HEK293 (cell line): ENCODE results near the gene GNB3.

Experiments
- CTCF ChIA-PET: fragments of 350-600 bp; formaldehyde crosslinking; extraction: SDS; loops from one replicate; lab custom pipeline; 2021; ENCODE audit warnings: antibody characterized with exemption; lab: Yijun Ruan, JAX
- POLR2A ChIA-PET: fragments of 300-600 bp; formaldehyde crosslinking; extraction: SDS; loops from one replicate; lab custom pipeline; 2020; ENCODE audit warnings: antibody characterized with exemption, inconsistent platforms; lab: Yijun Ruan, JAX
- H3K27ac ChIP-seq: fragments of 200-500 bp; sonication (Bioruptor generic); 2 replicates; pipeline ENCODE4 v1.5.1; 2014; ENCODE audit warnings: low read depth, low read length, control low read depth, inconsistent platforms; ENCODE audit errors: extremely low read depth
- H3K36me3 ChIP-seq, 2 experiments: fragments of 200-500 bp in 1 of 2; sonication (Bioruptor generic) in 1 of 2; 1 replicate in 1 of 2; 2 replicates in 1 of 2; pipeline ENCODE4 v1.5.1; 2014 to 2017; ENCODE audit warnings: inconsistent platforms in 2 of 2, low read length in 2 of 2; ENCODE audit not compliant: control insufficient read depth in 2 of 2, insufficient read depth in 1 of 2
- H3K4me1 ChIP-seq: fragments of 200-500 bp; sonication (Bioruptor generic); 2 replicates; pipeline ENCODE4 v1.5.1; 2014; ENCODE audit warnings: mild to moderate bottlenecking, low read length, inconsistent platforms; ENCODE audit not compliant: control insufficient read depth, insufficient read depth
- H3K4me3 ChIP-seq: 2 replicates; pipeline ENCODE4 v1.5.1; 2011; ENCODE audit warnings: low read depth, mild to moderate bottlenecking, control low read depth, low read length, moderate library complexity
- H3K9me3 ChIP-seq: fragments of 200-500 bp; sonication (Bioruptor generic); 2 replicates; pipeline ENCODE4 v1.5.1; 2014; ENCODE audit warnings: low read depth, low read length, inconsistent platforms; ENCODE audit not compliant: control insufficient read depth, insufficient read depth
- BCL11A ChIP-seq: fragments of 450-650 bp; formaldehyde crosslinking; IDR thresholded peaks from 2 replicates; pipeline ENCODE4 v1.5.1; 2016; ENCODE audit warnings: low read depth, missing biosample characterization, missing genetic modification characterization
- IKZF3 ChIP-seq: fragments of 450-650 bp; IDR thresholded peaks from 2 replicates; pipeline ENCODE4 v1.5.0; 2018; ENCODE audit warnings: missing biosample characterization, mild to moderate bottlenecking, missing genetic modification characterization, moderate library complexity
- RBAK ChIP-seq: fragments of 450-650 bp; formaldehyde crosslinking; IDR thresholded peaks from 2 replicates; pipeline ENCODE4 v1.5.1; 2016; ENCODE audit warnings: missing biosample characterization, missing genetic modification characterization
- REPIN1 ChIP-seq: fragments of 450-650 bp; formaldehyde crosslinking; IDR thresholded peaks from 2 replicates; pipeline ENCODE4 v1.5.1; 2017; ENCODE audit warnings: missing biosample characterization, missing genetic modification characterization, low read depth
- SP2 ChIP-seq: fragments of 450-650 bp; formaldehyde crosslinking; IDR thresholded peaks from 2 replicates; pipeline ENCODE4 v1.5.1; 2016; ENCODE audit warnings: missing biosample characterization, missing genetic modification characterization
- TRIM28 ChIP-seq: IDR thresholded peaks from 2 replicates; pipeline ENCODE4 v1.6.1; 2011; ENCODE audit warnings: low read length, control low read depth, borderline replicate concordance
- TSHZ1 ChIP-seq: fragments of 450-650 bp; formaldehyde crosslinking; IDR thresholded peaks from 2 replicates; pipeline ENCODE4 v1.5.1; 2016; ENCODE audit warnings: missing biosample characterization, missing genetic modification characterization, borderline replicate concordance
- ZBTB1 ChIP-seq: fragments of 450-650 bp; formaldehyde crosslinking; IDR thresholded peaks from 2 replicates; pipeline ENCODE4 v1.5.1; 2016; ENCODE audit warnings: missing biosample characterization, missing genetic modification characterization
- ZBTB10 ChIP-seq: fragments of 450-650 bp; formaldehyde crosslinking; IDR thresholded peaks from 2 replicates; pipeline ENCODE4 v1.5.1; 2016; ENCODE audit warnings: missing biosample characterization, missing genetic modification characterization
- ZBTB44 ChIP-seq: fragments of 450-650 bp; IDR thresholded peaks from 2 replicates; pipeline ENCODE4 v1.5.1; 2018; ENCODE audit warnings: missing biosample characterization, mild to moderate bottlenecking, missing genetic modification characterization
- ZBTB8A ChIP-seq: fragments of 450-650 bp; formaldehyde crosslinking; IDR thresholded peaks from 2 replicates; pipeline ENCODE4 v1.5.1; 2016; ENCODE audit warnings: missing biosample characterization, missing genetic modification characterization
- ZFHX2 ChIP-seq: fragments of 450-650 bp; formaldehyde crosslinking; conservative IDR thresholded peaks from 2 replicates; pipeline ENCODE4 v1.5.1; 2016; ENCODE audit warnings: missing biosample characterization, missing genetic modification characterization
- ZIC2 ChIP-seq: fragments of 450-650 bp; formaldehyde crosslinking; IDR thresholded peaks from 2 replicates; pipeline ENCODE4 v1.5.1; 2016; ENCODE audit warnings: missing biosample characterization, missing genetic modification characterization
- ZNF302 ChIP-seq: fragments of 450-650 bp; formaldehyde crosslinking; IDR thresholded peaks from 2 replicates; pipeline ENCODE4 v1.5.1; 2016; ENCODE audit warnings: missing biosample characterization, missing genetic modification characterization, low read depth
- ZSCAN18 ChIP-seq: fragments of 450-650 bp; formaldehyde crosslinking; IDR thresholded peaks from 2 replicates; pipeline ENCODE4 v1.5.1; 2016; ENCODE audit warnings: missing biosample characterization, missing genetic modification characterization
- ZSCAN5A ChIP-seq: fragments of 450-650 bp; formaldehyde crosslinking; IDR thresholded peaks from 2 replicates; pipeline ENCODE4 v1.5.1; 2016; ENCODE audit warnings: missing biosample characterization, missing genetic modification characterization

Gene GNB3

GRCh38 chr12:6884539-6884938 lies 43.8 kb downstream of the GNB3 start:
- H3K36me3 ChIP-seq, result peaks cover 0 to 13% of the 10 kb centered on the region in 2 experiments; a peak in 2 of 3 replicates
- CTCF ChIA-PET, result interaction anchor here (0.7 to 1.9 kb wide), 4 partner anchors 12 to 228 kb away, joined by 3 to 12 read pairs (median 6); partner anchors contain the start of gene SPSB2
- no peak for TF ChIP-seq ZBTB10
- TF ChIP-seq ZBTB44 (tag by site-specific recombination), result no peak
- no peak for TF ChIP-seq ZIC2 (tag by site-specific recombination)
- no peak for TF ChIP-seq ZSCAN5A (tag by site-specific recombination)
- no peak for TF ChIP-seq TSHZ1 (tag by site-specific recombination)
- TF ChIP-seq TRIM28, result no peak
- TF ChIP-seq RBAK (tag by site-specific recombination), result no peak
- no peak for TF ChIP-seq ZFHX2 (tag by site-specific recombination)
- TF ChIP-seq BCL11A, result no peak
- TF ChIP-seq ZBTB8A (tag by site-specific recombination), result no peak
- TF ChIP-seq IKZF3 (tag by site-specific recombination), result no peak
- TF ChIP-seq REPIN1 (tag by site-specific recombination), result no peak
- TF ChIP-seq SP2 (tag by site-specific recombination), result no peak
- no peak for TF ChIP-seq ZSCAN18
- TF ChIP-seq ZBTB1 (tag by site-specific recombination), result no peak
- no peak for TF ChIP-seq ZNF302
- H3K9me3 ChIP-seq, result no peaks in the 10 kb centered on the region
- H3K4me1 ChIP-seq, result no peaks in the 10 kb centered on the region
- POLR2A ChIA-PET, result interaction anchor here (0.7 to 4.2 kb wide), 2 partner anchors 12 to 30 kb away, joined by 3 to 23 read pairs; partner anchors contain the start of gene SPSB2
- no peak overlapping the region for H3K27ac ChIP-seq
- H3K4me3 ChIP-seq, result no peak overlapping the region
